Astrocyte of the cerebellum (primary cell): ENCODE results near the gene ALG2.
A peak's percentile ranks its signal among the peaks of the same experiment; 100 is the strongest.

ENCODE experiments used
- DNase-seq: peaks from one replicate; pipeline ENCODE4 v3.0.0-alpha.2; 2011; ENCODE audit warnings: low read depth
- H3K4me3 ChIP-seq: 2 replicates; pipeline ENCODE4 v1.5.1; 2011; ENCODE audit warnings: mild to moderate bottlenecking, low read depth, low read length, moderate library complexity
- in situ Hi-C: cut with HindIII; loops from 2 replicates; pipeline ENCODE4 v1.10.0; 2017; ENCODE audit warnings: low sequenced_read_pairs
- TF ChIP-seq, protein P1 (sequence below): IDR thresholded peaks from 2 replicates; pipeline ENCODE4 v1.5.1; 2012; ENCODE audit warnings: low read length, low read depth, moderate library complexity, mild to moderate bottlenecking; ENCODE audit errors: missing control alignments

ALG2 gene

DNA sequence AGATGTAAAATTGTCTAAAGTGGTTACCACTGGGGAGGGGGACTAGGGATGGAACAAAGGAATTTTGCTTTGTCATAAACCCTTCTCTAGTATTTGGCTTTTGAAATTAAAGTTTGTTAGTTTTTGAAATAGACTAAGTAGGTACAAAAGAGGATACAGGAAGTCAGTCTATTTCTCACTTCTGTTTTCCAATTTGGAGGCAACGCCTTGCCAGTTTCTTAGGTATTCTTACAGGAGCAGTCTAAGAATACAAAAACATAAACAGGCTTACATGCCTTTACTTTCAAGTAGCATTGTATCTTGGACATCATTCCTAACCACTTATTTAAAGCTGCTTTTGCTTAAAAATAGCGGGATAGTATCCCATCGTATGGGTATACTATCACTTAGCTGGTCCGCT lies 34.4 kb downstream of the ALG2 start:
- DNase-seq = no peak
- in situ Hi-C loops = no loop called here
- no peak overlapping the region for H3K4me3 ChIP-seq
- TF ChIP-seq, protein P1, sequence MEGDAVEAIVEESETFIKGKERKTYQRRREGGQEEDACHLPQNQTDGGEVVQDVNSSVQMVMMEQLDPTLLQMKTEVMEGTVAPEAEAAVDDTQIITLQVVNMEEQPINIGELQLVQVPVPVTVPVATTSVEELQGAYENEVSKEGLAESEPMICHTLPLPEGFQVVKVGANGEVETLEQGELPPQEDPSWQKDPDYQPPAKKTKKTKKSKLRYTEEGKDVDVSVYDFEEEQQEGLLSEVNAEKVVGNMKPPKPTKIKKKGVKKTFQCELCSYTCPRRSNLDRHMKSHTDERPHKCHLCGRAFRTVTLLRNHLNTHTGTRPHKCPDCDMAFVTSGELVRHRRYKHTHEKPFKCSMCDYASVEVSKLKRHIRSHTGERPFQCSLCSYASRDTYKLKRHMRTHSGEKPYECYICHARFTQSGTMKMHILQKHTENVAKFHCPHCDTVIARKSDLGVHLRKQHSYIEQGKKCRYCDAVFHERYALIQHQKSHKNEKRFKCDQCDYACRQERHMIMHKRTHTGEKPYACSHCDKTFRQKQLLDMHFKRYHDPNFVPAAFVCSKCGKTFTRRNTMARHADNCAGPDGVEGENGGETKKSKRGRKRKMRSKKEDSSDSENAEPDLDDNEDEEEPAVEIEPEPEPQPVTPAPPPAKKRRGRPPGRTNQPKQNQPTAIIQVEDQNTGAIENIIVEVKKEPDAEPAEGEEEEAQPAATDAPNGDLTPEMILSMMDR = no peak

DNA sequence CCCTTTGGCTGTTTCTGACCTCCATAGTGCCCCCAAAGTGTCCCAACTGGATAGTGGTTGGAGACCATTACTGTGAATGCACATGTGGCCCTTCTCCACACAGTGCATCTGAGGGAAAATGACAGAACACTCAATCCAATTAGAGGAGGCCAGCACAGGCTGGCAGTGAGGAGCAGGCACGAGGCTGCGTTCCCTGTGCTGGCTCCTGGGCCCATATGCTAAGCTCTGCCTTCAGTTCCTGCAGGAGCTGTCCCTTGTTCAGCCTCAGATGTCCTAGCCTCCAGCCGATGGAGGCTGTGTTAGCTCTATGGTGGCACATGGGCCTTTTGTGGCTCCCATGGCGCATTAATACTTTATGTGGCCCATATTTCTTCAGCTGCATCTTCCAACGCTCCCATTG lies 35.8 kb downstream of the ALG2 start:
- TF ChIP-seq, protein P1 = no peak
- DNase-seq = no peak
- in situ Hi-C loops = no loop called here
- no peak overlapping the region for H3K4me3 ChIP-seq

DNA sequence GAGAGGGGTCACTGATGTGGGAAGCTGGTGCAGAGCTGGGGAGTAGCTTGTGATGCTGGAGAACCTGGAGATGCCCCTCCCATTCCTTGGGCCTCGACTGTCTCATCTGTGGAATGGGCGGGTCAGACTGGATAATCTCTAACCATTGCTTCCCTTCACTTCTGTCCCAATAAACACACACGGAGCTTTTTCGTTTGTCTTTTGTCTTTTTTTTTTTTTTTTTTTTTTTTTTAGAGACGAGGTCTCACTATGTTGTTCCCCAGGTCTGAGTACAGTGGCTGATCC lies 36.5 kb downstream of the ALG2 start:
- DNase-seq = no peak
- in situ Hi-C loops = no loop called here
- no peak overlapping the region for H3K4me3 ChIP-seq
- TF ChIP-seq, protein P1 = no peak

DNA sequence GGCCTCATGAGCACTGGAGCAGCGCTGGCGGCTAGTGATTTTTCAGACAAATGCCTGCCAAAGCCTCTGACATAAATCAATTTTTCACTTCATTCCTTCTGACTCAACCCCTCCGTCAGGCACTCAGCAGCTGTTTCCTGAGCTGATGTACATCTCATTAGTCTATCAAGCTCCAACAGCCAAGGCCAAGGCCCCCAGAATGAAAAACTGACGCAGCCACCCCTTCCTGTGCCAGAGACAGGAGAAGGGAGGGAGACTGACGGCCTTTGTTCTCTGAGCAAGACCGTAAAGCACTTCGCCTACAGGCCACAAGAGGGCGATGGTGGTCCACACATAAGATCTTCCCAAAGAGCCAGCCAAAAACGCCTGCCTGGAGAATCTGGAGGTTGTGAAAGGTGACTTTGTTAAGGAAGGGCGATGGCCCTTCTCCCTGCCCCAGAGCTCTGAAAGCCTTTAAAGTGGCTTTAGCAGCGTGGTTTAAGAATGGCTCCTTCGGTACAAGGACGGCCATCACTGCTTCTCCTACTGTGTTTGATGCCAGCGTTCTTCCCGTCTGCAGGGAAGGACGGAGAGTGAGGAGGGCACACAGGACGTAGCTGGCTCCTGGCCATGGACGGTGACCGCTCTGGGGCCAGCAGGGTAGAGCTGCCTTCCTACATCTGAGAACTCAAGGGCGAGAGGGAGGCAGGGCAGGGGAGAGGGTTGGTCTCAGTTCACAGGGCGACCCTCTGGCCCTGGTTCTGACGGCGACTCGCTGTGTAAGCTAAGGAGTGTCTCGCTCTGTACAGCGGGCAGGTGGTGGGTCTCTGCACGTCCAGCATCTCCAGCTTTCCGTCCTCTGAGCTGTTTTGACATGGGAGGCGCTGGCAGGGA lies 37.0 kb downstream of the ALG2 start:
- in situ Hi-C loops = no loop called here
- H3K4me3 ChIP-seq = peak overlapping the region; percentile 25
- peak; percentile 88 for DNase-seq
- TF ChIP-seq, protein P1 = peak; percentile 97

DNA sequence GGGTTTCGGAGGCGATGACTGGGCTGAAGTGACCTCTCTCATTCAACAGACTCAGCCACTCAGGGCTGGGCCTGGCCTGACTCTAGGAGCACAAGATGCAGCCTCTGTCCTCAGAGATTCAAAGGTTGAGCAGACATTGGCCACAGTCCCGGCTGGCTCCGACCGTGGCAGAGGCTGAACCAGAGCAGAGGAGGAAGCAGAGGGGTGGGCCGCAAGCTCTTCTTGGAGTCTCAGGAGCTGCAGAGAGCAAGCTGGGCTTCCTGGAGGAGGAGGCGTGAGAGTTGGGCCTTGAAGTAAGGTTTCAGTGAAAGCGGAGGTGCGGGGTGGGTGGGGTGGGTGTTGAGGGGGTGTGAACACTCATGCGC lies 37.6 kb downstream of the ALG2 start:
- TF ChIP-seq, protein P1 = no peak
- in situ Hi-C loops = no loop called here
- no peak for DNase-seq
- H3K4me3 ChIP-seq = no peak overlapping the region

DNA sequence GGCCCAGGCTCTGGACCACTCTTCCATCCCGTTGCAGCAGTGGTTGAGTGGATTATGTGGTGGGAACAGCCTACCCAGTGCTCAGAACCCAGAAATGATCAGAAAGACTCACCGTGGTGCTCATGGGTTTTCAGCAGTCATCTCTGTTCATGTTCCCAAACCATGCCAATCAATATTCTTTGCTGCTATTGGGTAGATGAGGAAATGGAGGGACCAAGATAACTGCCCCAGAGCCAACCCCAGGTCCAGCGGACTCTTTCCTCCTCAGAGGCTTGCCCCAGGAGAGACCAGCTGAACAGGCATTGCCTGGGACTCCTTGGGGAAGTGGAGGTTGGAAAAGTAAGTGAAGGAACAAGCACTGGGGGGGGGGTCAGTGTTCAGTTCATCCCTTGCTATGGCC lies 38.1 kb downstream of the ALG2 start:
- no peak overlapping the region for H3K4me3 ChIP-seq
- in situ Hi-C loops = no loop called here
- no peak for DNase-seq
- TF ChIP-seq, protein P1 = no peak
